Measurements from ENCODE around the gene TNFRSF13B.
A peak's percentile ranks its signal among the peaks of the same experiment; 100 is the strongest.
"Not testable (repeated sequence)": the region's sequence is repeated elsewhere in the genome, so short reads cannot be mapped to it uniquely, and the experiment has no call there.

TNFRSF13B gene

DNA sequence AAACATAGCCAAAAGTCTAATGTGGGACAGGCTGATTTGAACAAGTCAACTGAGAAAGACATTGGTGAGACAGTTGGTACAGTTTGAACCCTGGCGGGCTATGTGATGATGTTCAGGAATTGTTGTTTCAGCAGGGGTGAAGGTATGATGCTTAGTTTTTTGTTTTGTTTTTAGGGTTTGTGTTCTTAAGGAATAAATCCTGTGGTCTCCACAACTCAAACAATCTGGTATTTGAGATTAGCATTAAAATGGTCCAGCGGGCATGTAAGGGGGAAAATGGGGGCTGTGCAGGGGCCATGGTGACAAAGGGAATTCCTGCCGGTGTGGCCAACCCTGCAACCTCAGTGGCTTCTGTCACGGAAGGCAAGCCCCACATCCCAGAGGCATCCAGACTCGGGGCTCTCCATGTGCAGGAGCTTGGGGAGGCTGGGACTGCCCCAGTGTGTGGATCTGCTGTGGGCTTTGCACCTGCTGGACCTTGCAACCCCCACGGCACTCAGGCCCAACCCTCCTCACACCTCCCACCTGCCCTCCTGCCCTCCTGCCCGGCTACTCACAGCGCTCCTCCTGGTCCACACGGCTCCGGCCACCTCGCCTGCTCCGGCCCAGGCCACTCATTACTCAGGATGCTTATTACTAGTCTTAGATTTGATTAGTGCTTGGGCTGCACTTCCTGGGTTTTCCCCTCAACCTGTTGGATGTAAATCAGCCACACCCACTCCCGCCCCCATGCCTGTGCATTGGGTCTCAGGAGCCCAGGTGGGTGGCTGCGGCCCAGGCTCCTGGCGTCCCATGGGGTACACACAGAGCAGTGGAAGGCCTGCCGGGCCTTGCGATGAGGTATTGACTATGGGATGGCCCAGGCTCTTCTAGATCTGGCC lies at the start of gene TNFRSF13B:
Gene TNFRSF13B, minus strand, starts transcription at position 661 of the 881 bp plus-strand sequence. Its CDS starts 43 bp downstream, at position 618.
- DNase-seq (ENCODE audit: low spot score) = no peak

DNA sequence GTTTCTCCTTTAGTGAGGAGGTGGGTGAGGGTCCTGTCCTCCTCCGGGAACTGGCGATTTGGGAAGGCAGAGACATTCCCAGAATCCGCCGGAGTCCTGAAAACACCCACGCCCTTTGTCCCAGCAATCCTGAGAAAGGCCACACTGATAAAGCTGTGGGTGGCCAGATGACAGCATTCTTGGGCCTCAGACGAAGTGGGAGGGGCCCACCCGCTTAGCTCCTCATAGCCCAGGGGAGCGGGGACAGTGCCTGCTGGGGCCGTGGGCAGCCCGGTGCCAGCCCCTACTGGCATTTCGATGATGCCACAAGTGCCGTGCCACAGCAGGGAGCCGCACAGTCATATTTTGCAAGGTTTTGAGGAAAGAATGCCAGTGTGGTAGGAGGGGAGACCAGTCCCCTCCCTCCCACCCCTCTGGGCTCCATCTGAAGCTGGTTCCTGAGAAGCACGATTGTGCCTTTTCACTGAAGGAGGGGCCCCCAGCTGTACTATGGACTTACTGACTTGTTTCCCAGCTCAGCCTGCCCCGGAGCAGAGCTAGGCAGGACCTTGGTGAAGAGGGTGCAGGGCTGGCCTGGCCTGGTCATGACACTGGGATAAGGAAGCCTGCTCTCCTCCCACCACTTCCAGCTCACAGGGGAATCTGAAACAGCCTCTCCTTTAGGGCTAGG lies 49.4 kb upstream of the TNFRSF13B start:
- peak; percentile 52 for DNase-seq (ENCODE audit: low spot score)

DNA sequence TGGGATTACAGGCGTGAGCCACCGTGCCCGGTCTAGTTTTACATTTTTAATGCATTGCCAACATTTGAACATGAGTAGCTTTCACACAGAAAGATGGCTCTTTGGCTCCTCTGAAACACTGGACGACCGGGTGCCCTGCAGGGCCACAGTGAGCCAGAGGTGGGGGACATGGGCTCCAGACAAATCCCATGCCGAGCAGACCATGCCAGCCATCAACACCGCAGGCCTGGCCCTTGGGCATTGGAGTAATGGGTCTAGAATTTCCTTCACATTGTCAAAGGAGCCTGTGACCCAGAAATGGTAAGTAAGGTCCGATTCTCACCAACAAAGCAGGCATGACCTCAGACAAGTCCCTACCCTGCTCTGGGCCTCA lies 48.9 kb upstream of the TNFRSF13B start:
- no peak for DNase-seq (ENCODE audit: low spot score)

DNA sequence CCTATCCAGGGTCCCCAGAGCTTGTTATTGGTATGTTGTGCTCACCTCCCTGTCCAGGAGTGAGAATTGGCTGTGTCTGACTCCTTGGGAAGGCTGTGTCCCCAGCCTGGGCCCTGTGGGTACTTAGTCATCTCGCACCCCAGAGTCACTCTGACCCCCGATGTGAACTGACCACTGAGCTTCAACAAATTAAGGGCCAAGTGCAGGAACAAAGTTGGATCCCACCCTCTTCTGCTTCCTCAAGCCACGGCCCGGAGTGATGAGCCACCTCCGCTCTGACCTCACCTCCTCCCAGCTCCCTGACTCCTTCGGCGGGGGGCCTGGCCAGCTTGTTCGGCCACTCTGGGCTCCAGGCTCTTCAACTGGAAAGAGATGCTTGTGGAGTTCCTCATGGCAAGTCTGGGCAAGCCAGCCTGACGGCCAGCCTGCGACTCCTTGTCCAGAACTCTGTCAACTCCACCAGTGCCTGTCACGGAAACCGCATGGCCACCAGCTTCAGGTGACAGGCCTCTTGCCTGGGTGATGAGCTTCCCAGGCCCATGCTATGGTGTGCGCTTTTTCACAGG lies 48.1 kb upstream of the TNFRSF13B start:
- no peak for DNase-seq (ENCODE audit: low spot score)

DNA sequence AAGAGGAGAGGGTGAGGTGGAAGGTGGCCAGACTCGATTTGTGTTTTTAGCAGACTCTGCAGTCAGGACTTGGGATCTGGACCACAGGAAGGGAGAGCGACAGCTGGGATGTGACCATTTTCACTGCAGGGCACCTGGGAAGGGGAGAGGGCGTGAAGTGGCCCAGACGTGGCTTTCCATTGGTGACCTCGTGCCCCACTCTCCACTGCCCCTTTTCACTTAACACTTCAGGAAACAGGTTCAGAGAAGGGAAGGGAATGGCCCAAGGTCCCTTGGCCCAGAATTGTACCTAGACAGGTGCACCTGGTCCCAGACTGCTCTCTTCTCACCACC lies 47.5 kb upstream of the TNFRSF13B start:
- no peak for DNase-seq (ENCODE audit: low spot score)

DNA sequence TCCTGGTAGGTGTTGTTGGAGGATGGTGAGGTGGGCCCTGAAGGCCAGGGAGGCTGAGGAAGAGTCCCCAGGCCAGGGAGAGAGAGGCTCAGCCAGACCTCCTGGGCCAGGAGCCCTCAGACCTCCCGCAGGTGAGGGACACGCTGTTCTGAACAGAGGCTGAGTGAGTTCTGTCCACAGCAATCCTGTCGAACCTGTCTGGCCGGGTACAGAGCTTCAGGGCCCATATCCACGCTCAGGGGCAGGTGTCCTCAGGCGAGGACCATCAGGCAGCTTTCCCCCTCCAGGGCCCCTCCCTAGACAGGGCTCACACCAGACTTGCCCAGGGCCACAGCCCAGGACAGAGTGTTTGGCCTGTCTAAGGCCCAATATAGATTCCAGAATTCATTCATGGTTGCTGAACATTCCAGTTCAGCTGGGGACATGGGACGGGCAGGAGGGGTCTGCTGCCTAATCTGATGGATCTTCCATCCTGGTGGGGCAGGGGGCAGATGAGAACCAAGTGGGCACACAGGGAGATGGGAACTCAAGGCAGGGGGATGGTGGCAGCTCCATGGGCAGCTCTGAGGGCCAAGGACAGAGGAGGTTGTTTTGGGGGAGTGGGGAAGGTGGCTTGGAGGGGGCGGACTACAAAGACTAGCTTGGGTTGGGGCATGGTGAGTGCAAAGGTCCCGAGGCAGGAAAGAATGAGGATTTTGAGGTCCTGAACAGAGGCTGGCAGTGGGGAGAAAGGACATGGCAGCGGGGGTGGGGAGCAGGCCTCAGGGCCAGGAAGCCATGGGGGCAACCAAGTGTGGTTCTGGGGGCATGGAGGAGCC lies 46.9 kb upstream of the TNFRSF13B start:
- no peak for DNase-seq (ENCODE audit: low spot score)

DNA sequence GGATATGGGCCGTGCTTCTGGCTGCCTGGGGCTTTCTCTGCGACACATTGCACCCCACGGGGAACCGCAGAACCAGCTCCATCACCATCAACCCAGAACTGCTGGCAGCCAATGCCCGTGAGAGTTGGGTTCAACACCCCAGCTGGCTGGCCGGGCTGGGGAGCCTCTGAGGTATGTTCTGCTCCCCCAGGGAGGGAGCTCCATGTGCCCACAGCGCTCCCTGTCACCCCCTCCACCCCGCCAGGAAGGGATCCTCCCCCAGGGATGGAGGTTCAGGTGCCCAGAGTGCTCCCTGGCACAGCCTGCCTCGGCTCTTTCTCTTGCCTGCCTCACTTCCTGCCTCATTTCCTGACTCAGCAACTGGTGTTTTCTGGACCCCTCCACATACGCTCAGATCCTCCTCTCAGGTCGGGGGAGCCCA lies 46.1 kb upstream of the TNFRSF13B start:
- no peak for DNase-seq (ENCODE audit: low spot score)

DNA sequence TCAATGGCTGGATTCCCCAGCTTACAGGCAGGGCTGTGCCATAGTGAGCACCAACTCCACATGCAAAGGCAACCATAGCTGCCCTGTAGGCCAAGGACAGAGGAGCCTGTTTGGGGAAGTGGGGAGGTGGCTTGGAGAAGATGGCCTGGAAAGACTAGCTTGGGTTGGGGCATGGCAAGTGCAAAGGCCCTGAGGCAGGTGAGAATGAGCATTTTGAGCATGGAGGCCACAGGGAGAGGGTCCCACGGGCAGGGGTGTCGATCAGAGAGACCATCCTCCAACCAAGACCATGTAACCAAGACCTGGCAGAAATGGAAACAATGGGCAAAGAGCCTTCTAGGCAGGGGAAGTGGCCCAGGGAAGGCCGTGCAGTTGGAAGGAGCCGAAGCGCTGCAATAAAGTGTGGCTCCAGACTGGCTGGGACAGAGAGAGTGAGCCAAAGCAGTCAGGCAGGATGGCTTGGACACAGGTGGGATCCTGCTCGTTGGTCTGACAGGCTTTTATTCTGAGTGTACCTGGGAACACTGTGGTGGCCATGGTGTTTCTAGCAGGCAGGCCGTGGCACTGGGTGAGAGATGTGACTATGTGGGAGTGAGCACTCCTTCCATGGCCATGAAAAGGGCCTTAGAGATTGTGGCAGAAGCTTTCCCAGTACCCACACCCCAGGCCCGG lies 45.6 kb upstream of the TNFRSF13B start:
- DNase-seq (ENCODE audit: low spot score) = no peak

DNA sequence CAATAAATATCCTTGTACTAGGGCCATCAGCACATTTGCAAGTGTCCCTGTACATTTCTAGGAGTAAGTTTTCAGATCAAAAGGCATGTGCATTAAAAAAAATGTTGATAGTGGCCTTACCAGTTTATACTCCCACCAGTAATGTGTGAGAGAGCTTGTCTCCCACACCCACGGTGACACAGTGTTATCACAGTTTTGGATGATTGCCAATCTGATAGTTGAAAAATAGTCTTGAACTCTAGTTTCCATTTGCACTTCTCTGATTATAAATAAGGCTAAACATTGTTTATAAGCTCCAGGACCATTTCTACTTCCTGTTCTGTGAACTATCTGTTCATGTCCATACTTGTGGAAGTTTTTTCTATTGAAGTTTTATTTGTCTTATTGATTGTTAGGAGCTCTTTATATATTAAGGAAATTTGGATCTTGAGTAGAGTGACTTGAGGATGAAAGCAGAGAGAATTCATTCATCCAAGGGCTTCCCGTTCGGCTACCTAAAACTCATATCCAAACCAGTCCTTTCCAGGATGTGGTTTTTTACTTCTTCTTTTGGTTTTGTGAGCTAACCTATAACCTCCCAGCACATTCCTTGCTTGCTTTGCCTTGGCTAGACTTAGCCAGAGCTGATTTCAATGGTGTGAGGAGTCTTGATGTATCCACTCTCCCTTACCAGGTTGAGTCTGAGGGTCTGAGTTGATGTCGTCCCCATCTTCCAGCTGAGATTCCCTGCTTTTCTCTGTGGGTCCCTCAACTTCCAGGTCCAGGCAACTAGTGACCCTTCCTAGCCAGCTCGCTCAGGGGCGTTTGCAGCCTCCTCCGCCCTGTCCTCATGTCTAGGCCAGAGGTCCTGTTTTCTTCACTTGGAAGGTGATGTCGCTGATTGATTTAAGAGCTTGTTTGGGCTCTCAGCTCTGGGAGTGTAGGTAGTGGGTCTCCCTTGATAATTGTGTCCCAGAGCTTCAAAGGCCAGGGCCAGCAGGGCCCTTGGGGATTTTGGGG lies 44.6 kb upstream of the TNFRSF13B start:
- DNase-seq (ENCODE audit: low spot score) = peak; percentile 48

DNA sequence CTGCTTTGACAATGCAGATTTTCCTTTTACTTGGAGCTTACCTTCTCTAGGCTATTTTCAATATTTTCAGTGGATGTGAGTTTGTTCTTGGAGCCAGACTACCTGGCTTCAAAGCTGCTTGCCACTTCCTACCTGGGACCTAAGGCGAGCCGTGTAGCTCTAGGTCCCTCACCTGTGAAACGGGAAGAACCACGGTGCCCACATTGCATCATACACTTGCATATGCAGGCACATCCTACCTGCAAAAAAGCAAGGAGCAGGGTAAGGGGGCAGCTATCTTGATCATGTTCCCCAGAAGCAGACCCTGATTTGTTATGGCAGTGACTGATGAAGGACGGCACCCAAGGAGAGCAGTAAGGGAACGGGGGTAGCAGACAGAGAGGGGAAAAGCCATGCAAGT lies 43.3 kb upstream of the TNFRSF13B start:
- DNase-seq (ENCODE audit: low spot score) = no peak

DNA sequence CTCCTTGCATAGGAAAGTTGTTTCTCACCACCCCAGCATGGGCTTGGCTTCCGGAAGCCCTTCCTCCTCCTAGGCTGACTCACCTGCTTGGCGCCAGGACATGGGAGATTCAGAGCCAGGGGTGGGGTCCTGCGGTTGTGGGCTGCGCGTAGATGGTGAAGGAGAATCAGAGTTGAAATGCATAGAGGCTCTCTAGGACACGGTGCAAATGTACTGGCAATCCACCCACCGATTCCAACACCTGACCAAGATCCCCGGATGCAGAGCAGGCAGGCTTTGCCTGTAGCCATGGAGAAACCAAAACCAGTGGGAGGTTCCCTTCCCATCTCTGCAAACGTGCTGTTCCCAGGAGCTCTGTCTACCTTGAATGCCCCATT lies 42.8 kb upstream of the TNFRSF13B start:
- DNase-seq (ENCODE audit: low spot score) = not testable (repeated sequence)

DNA sequence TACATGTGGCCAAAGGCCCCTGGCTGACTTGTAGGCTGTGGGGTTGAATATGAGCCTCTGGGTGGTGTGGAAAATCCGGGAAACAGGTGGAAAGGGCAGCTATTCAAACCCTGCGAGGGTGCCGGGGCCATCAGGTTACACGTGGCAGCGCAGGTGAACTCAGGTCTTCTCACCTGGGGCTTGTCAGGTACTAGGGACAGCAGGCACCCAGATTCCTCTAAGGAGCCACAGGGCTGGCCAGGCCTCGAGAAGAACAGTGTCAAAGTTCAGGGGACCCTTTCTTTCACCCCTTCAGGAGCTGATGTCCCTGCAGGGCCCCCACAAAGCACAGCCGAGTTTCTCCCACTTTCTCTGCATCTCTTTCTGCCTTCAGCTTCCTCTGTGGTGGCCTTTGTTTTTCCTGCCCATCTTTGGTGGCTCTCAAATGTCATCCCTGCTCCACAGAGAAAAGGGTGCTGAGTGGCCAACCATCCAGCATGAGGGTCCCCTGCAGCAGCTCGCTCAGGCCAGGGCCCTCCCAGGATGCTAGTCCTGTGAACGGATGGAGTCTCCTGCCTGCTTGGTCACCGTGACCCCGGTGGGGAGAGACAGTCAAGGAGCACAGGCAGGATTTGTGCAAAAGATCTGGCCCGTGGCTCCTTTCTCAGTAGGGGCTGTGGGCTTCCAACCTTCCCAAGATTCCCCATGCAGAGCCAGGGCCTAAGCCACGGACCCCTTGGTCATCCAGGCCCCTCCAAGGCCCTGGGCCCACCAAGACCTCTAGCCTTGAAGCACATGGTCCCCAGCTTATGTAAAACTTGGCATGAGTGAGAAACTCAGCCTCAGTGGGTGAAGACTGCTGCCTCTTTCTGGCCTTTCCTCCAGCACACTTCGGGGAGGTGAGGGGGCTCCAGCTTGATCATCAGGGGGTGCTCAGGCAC lies 42.2 kb upstream of the TNFRSF13B start:
- not testable (repeated sequence) for DNase-seq (ENCODE audit: low spot score)

DNA sequence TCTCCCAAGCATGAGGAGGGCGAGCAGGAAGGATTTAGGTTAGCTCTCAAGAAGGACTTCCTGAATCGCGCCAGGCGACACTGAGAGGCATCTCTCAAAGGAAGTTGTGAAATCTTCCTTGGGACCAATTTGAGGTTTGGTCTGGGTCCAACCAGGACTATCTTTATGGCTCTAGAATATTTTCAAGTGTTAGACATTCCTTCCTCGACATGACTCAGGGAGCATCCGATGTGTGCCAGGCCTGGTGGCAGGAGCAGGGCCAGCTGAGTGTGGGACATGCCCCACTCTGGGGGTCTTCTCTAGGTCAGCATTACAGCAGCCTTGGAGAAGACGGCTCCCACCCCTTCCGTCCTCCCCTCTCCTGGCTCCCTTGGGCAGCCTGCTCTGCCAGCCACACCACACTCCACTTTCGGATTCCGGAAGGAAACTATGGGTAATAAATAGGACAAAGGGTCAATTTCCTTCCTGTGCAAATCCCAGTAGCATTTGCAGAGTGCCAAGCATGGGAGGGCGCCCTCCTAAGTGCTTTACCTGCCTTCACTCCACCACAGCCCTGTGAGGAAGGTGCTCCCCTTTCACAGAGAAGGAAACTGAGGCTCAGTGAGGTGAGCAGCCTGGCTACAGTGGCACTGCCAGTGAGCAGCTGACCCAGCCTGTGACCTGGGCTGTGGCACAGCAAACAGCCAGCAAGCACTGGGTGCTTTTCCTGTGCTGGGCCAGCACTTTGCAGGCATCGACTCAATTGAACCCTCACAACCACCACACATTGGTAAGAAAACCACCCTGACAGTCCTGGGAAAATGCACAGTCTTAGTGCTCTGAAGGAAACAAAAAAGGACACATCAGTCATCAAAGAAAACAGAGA lies 39.4 kb upstream of the TNFRSF13B start:
- not testable (repeated sequence) for DNase-seq (ENCODE audit: low spot score)

DNA sequence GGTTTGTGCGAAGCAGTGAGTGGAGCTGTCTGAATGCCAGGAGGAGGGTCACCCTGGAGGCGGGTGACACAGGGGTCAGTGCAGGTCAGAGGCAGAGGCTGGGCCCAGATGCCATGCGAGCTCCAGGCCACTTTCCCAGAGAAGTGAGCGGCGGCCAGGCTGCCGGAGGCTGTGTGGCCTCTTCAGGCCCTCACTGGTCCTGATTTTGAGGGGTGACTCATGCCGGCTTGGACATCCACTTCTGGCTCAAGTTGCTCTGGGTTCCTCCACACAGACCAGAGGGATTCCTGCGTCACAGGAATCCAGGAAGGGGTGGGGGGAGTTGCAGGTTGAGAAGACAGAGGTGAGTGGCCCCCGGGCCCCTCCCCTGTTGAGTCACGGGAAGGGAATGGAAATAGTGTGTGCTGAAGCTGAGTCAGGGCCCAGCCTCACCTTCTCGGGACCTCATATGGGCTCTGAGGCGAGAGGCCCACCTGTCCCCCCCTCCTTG lies 38.7 kb upstream of the TNFRSF13B start:
- DNase-seq (ENCODE audit: low spot score) = not testable (repeated sequence)

DNA sequence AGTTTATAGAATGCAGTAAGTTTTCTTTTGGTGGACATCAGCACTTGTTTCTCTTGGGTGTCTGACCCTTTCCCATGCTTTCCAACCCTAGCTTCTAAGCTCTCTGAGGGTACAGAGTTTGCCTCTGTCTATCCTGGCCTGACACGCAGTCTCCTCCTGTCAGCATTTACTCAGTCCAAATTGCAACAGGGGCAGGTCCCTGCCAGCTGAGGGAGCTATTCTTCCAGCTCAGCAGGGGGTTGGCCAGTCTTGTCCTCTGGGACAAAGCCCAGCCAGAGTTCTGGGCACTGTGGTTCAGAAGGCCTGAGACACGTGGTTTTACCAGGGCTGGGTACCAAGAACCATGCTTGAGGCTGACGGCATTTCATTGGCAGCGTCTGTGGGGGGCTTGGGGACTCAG lies 38.1 kb upstream of the TNFRSF13B start:
- DNase-seq (ENCODE audit: low spot score) = not testable (repeated sequence)

DNA sequence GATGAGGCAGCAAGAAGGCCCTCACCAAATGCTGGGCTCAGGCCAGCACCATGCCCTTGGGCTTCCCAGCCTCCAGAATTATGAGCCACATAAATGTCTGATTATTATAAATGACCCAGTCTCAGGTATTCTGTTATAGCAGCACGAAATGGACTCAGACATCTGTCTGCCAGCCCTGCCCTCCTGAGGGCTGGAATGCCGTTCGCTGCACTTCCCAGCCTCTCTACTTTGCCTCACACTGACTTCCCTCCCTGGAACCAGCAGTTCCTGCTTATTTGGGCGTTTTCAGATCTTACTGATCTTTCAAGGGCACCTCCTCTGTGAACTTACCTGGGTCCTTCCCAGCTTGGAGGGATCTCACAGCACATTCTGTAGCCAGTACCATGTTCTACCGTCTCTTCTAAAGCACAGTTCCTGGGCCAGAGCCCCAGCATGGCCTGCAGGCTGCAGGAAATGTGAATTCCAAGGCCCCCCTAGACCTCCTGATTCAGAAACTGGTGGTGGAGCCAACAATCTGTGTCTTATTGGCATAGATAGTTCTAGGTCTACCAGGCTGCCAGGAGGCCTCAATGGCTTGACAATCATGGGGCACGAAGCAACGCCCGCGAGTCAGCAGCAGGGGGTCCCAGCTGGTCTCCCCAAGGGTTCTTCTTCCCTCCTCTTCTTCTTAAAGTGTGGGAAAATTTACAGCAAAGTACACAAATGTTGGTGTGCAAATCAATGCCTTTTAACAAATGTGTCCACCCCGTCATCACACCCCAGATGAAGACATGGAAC lies 36.9 kb upstream of the TNFRSF13B start:
- not testable (repeated sequence) for DNase-seq (ENCODE audit: low spot score)

DNA sequence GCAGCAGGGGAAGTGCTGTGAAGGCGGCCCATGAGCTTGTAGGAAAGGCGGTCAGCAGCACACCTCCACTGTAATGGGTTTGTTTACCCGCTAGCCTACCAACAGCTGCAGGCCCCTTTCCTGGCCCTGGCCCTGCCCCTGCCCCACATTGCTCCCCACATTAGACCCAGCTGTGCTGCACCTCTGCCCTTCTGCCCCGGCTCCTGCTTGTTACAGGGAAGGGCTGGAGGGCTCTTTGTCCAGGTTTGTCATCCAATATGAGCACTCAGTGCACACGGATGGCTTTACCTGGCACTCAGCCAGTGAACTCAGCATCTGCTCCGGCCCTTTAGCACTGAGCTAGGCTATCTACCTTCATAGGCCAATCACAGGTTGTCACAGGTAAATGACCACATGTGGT lies 36.0 kb upstream of the TNFRSF13B start:
- DNase-seq (ENCODE audit: low spot score) = not testable (repeated sequence)
